Measurements from ENCODE around the gene SERPINF2. TPM values are rescaled to one million over a fixed set of nuclear protein-coding genes. Genes with fewer than 3 reads are reported as not detected.
A peak's percentile ranks its signal among the peaks of the same experiment; 100 is the strongest.

The SERPINF2 gene
- total RNA-seq, 1 donor from 2014 or later, result 24.1 TPM

GRCh38 chr17:1725642-1726511 lies 16.8 kb upstream of the SERPINF2 start:
- peaks cover 77% of the 10 kb centered on the region for H3K4me1 ChIP-seq
- H3K27ac ChIP-seq, result peak overlapping the region; percentile 94
- H3K27me3 ChIP-seq (ENCODE audit: low read depth), result no peaks in the 10 kb centered on the region
- DNase-seq, result no peak
- peak overlapping the region; percentile 80 for H3K4me3 ChIP-seq
- H3K9me3 ChIP-seq, result no peaks in the 10 kb centered on the region
- intact Hi-C loops (cut with DNase I), result no loop called here
- ATAC-seq, result no peak
- peaks cover 45% of the 10 kb centered on the region for H3K36me3 ChIP-seq
- TF ChIP-seq CTCF (IDR thresholded peaks at IDR 0.05), result no peak

- H3K4me1 ChIP-seq, result peaks cover 76% of the 10 kb centered on the region
- H3K36me3 ChIP-seq, result peaks cover 54% of the 10 kb centered on the region
- H3K27me3 ChIP-seq (ENCODE audit: low read depth), result no peaks in the 10 kb centered on the region
- no peak overlapping the region for H3K4me3 ChIP-seq
- H3K27ac ChIP-seq, result no peak overlapping the region
- DNase-seq, result no peak
- intact Hi-C loops (cut with DNase I), result no loop called here
- no peak for TF ChIP-seq CTCF (IDR thresholded peaks at IDR 0.05)
- no peak for ATAC-seq
- H3K9me3 ChIP-seq, result no peaks in the 10 kb centered on the region
These were observed 15.9 kb upstream of the SERPINF2 start for GRCh38 chr17:1726626-1727257.

- intact Hi-C loops (cut with DNase I), result no loop called here
These were observed 15.3 kb upstream of the SERPINF2 start for GRCh38 chr17:1727258-1727789.

GRCh38 chr17:1727876-1728630 lies 14.6 kb upstream of the SERPINF2 start:
- Histone ChIP-seq H3K27ac (no peak overlapping the region), H3K27me3 (ENCODE audit: low read depth) (no peaks in the 10 kb centered on the region), H3K9me3 (no peaks in the 10 kb centered on the region), H3K36me3 (peaks cover 66% of the 10 kb centered on the region), H3K4me3 (no peak overlapping the region), H3K4me1 (peaks cover 72% of the 10 kb centered on the region)
- ATAC-seq, result no peak
- DNase-seq, result no peak
- TF ChIP-seq CTCF (IDR thresholded peaks at IDR 0.05), result no peak
- intact Hi-C loops (cut with DNase I), result no loop called here

More at GRCh38 chr17:1727258-1727789, 15.3 kb upstream of the SERPINF2 start:
- H3K27ac ChIP-seq, result no peak overlapping the region
- no peaks in the 10 kb centered on the region for H3K27me3 ChIP-seq (ENCODE audit: low read depth)
- no peak for ATAC-seq
- TF ChIP-seq CTCF (IDR thresholded peaks at IDR 0.05), result no peak
- no peak for DNase-seq
- no peaks in the 10 kb centered on the region for H3K9me3 ChIP-seq
- peaks cover 76% of the 10 kb centered on the region for H3K4me1 ChIP-seq
- peaks cover 59% of the 10 kb centered on the region for H3K36me3 ChIP-seq
- no peak overlapping the region for H3K4me3 ChIP-seq

- intact Hi-C loops (cut with DNase I), result no loop called here
- Histone ChIP-seq H3K27ac (peak overlapping the region; percentile 84), H3K36me3 (peaks cover 85% of the 10 kb centered on the region)
These were observed 12.7 kb upstream of the SERPINF2 start for GRCh38 chr17:1729966-1730325.

More at GRCh38 chr17:1729966-1730325, 12.7 kb upstream of the SERPINF2 start:
- Histone ChIP-seq H3K27me3 (ENCODE audit: low read depth) (no peaks in the 10 kb centered on the region), H3K9me3 (no peaks in the 10 kb centered on the region), H3K4me1 (peaks cover 60% of the 10 kb centered on the region), H3K4me3 (peak overlapping the region; percentile 33)
- DNase-seq (no peak), ATAC-seq (peak; percentile 27 to 38)
- TF ChIP-seq CTCF (IDR thresholded peaks at IDR 0.05), result no peak

Data from lower lobe of right lung (tissue), 2 donors.